Inflammatory macrophage (primary cell): Measurements from ENCODE around the gene ANXA4.

Experiments
- DNase-seq, 2 donors: peaks; one replicate each; pipeline ENCODE4 v3.0.0-alpha.2; 2020 to 2022

The ANXA4 gene

GRCh38 chr2:69848186-69848790 is 106.4 kb downstream of the ANXA4 start:
- DNase-seq = no peak

DNA sequence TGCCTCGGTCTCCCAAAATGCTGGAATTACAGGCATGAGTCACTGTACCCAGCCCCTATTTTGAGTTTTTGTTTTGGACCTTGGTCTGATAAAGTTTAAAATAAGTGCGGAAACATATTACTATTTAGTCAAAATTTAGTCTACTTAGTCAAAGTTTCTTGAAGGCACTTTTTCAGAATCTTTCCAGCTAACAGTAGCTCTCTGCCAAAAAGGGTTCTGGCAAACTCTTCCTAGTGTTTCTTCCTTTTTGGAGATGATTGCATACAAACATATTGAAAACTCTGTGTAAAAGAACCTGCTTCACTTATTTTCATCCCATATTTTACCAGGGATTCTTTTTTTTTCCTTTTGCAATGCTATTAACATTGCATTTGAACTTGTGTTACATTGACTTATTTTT is 116.3 kb downstream of the ANXA4 start:
- no peak for DNase-seq

- DNase-seq = no peak
Measured at GRCh38 chr2:69863298-69863697, 121.4 kb downstream of the ANXA4 start.
